GM11168 (cell line): ENCODE data around the gene CACNA1C.
"Not testable (repeated sequence)": the region's sequence is repeated elsewhere in the genome, so short reads cannot be mapped to it uniquely, and the experiment has no call there.

Source experiments
- in situ Hi-C: fragments of 300-500 bp; cut with MboI; formaldehyde crosslinking; loops from one replicate; pipeline ENCODE4 v1.12.0; 2022; ENCODE audit warnings: low sequenced_read_pairs; ENCODE audit not compliant: unreplicated experiment

The CACNA1C gene

DNA sequence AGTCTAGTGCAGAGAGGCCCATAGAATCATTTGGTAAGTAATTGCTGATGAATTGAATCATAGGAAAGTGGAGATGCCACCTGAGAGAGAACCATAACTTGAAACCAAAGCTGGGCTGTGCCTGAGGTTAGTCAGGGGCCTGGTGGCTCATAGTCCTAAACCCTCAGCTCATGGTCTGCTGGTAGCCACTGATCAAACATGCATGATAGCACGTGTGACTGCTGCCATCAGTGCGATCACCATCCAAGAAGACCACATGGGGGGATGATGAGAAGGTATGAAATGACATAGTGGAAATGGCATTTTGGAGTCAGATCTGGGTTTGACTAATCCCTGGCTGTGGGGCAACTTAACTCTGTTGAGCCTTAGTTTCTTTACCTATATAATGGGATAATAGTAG is 190.5 kb downstream of the CACNA1C start:
- in situ Hi-C loops = no loop called here

GRCh38 chr12:2244013-2244861 is 191.4 kb downstream of the CACNA1C start:
- in situ Hi-C loops = no loop called here

DNA sequence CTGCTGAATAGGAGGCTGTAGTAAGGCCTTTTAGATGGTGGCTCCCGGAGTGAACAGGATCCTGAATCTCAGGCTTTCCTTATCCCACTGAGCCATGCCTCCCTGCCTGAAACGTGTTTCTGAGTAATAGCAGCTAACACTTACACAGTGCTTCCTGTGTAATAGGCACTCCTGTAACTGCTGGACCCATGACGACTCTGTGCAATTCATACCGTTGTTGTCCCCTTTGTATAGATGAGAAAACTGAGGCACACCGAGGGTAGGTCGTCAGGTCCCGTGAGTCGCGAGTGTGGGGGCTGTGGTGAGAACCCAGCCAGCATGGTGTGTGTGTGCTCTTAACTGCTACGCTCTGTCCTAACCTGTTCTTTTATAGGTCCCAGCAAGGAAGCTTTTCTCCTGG is 193.6 kb downstream of the CACNA1C start:
- in situ Hi-C loops = no loop called here

- in situ Hi-C loops = no loop called here
Observed at GRCh38 chr12:2247120-2247519, 194.3 kb downstream of the CACNA1C start.

DNA sequence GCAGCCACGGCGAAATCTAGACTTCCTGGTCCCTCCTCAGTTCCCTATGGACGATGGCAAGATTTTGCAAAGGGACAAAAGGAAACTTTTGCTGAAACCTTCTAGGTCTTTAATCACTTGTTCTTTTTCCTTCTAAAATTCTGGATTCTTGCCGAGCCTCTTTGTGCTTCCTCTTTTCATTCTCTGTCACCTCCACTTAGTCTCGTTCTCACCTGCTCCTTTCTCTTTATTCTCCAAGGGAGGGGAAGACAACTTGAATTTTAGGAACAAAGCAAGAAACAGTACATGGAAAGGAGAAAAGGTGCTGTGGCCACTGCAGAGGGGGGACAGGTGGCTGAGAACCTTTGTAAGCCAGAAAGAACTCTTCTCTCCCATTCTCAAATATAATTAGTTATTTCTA is 194.8 kb downstream of the CACNA1C start:
- in situ Hi-C loops = no loop called here

DNA sequence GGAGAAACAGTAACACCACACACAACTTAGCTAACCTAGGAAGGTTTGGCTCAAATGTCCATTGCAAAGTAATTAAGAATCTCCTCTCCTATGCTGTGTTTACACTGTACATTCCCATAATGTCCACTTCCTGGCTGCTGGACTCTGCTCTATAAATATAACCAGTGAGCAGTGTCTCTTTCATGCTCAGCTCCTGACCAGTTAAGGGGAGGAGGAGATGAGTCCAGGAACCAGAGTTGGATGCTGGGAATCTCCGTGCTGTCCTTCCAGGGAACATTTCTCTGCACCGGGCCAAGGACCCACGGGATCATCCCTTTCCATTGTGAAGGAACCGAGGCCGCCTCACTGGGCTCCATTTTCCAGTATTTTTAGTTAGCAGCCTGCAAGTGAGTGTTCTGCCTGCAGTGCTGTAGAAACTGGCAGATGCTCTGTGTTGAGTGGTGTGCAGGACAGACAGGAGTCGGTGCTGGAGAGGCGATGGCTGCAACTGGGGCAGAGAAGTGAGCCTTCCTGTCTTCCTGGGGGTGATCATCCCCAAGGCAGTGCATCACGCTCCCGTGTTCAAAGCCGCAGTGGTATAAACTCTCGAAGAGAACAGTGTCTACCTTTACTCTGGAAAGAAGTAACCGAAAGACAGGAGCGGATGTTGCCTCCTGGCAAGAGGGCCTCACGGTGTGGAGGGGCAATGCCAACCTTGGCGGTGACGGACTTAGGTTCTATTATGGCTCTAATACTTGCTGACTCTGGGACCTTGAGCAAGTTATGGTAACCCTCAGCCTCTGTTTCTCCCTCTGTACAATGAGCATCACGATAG is 195.5 kb downstream of the CACNA1C start:
- in situ Hi-C loops = no loop called here

GRCh38 chr12:2248901-2249381 is 196.2 kb downstream of the CACNA1C start:
- in situ Hi-C loops = no loop called here

GRCh38 chr12:2250797-2251196 is 198.0 kb downstream of the CACNA1C start:
- in situ Hi-C loops = no loop called here

DNA sequence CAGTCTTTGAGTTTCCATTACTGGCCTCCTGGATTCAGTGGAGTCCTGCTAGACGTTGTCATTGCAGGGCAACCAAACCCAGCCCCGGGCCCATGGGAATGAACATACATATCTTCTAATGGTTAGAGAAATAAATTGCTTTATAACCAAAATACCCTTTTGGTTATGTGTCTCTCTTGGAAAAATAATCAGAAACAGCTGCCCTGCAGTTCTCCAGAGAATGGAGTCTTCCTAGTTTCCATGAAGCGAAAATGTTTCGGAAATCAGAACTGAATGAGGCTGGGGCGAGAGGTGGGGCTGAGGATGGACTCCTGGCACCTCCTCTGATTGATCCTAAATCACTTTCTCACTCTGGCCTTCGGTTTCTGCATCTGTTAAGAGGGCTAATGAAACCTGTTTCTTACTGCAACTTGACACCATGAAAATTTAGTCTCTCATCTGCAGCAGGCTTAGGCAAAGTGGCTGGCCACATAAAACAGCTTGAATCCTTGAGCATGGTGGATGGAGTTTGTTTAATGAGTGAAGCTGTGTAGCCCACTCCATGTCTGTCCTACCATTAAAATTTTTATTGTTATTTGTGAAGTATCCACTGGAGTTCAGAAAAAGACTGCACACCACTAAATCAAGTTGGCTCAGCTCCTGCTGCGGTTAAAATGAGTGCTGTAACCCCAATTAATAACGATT is 198.9 kb downstream of the CACNA1C start:
- in situ Hi-C loops = no loop called here

DNA sequence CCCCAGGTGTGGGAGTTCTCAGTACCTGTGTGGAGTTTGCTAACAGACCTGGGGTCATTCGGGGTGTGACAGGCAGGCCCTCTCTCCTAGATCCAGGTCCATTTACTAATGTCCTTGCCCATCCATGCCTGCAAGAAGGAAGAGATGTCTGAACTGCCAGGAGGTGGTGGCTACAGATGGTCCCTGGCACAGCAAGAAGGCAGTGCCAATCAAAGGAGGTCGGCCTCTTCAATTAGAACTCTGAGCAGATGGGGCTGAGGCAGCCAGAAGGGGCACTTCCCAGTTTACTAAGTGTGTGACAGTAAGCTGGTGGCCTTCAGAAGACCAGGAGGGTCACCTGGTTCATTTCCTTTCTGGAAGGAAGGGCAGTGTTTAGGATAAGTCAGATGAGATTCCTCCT is 202.5 kb downstream of the CACNA1C start:
- in situ Hi-C loops = no loop called here

DNA sequence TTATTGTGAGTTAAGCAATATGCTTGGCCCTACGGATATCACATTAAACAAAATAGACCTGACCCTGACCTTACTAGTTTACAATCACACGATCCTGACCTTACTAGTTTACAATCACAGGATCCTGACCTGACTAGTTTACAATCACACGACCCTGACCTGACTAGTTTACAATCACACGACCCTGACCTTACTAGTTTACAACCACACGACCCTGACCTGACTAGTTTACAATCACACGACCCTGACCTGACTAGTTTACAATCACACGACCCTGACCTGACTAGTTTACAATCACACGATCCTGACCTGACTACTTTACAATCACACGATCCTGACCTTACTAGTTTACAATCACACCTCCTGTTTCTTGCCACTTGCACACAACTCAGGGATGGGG is 202.9 kb downstream of the CACNA1C start:
- in situ Hi-C loops = not testable (repeated sequence)

DNA sequence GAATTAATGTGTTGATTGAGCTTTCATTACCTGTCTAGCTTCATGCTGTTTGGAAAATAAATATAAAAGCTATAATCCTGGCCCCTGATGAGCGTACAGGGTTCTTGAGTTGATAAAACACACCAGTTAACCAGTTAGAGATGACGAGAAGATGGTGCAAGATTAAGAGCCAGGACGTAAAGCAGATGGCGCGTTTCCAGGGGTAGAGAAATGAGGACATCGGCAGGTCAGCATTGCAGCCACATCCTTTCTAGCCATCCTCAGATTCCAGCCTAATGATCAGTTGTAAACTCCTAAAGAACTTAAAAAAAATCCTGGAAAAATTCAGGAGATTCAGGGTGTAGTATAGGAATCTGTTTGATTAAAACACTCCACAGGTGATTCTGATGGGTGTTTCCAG is 203.7 kb downstream of the CACNA1C start:
- in situ Hi-C loops = no loop called here

DNA sequence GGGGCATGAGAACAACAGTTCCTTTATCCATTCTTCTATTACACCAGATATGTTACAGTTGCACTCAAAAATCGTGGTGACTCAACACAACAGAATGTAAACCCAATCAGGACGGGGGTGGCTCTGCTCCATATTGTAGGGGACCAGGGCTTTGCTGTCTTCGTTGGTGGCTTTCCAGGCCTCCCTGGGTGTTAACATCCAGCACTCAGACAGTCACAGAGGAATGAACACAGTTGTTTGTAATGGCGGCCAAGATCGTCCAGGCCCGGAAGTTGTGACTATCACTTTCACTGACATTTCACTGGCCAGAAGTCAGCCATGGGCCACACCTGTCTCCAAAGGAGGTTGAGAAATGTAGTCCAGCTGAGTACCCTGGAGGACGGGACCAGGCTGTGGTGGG is 204.1 kb downstream of the CACNA1C start:
- in situ Hi-C loops = no loop called here

DNA sequence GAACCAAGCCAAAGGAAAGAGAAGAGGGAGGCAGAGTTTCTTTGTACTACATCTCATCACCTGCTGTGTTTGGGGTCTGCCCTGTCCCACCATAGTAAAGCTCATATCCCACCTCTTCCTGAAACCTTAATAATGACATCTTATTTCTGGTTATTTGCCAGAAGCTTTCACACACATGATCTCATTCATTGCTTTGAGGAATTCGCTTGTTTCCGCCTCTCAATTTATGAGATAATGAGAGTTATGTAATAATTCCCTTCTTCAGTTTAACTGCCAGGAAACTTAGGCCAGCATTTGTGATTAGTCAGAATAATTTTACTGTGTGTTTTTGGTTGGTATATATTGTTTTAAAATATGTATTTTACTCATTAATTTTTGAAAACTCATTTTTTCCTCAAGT is 205.2 kb downstream of the CACNA1C start:
- in situ Hi-C loops = no loop called here

- in situ Hi-C loops = no loop called here
Observed at GRCh38 chr12:2259369-2259768, 206.6 kb downstream of the CACNA1C start.

- in situ Hi-C loops = no loop called here
Observed at GRCh38 chr12:2260441-2260840, 207.7 kb downstream of the CACNA1C start.

DNA sequence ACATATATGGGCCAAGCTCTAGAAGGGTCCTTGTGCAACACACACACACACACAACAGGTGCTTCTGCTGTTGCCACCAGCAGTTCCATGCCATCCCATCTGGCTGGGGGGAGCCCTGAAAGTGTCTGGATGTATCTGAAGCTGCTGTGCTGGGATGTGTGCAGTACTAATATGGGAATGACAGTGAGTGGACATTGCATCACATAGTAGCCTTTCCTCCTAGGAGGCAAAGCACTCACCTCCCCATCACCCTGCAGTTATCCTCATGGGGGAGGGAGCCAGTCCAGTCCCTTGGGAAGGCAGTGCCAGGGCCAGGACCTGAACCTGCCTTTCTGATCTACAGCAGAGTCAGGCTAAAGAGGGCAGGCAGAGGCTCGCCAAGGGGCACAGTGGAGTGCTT is 208.9 kb downstream of the CACNA1C start:
- in situ Hi-C loops = no loop called here

DNA sequence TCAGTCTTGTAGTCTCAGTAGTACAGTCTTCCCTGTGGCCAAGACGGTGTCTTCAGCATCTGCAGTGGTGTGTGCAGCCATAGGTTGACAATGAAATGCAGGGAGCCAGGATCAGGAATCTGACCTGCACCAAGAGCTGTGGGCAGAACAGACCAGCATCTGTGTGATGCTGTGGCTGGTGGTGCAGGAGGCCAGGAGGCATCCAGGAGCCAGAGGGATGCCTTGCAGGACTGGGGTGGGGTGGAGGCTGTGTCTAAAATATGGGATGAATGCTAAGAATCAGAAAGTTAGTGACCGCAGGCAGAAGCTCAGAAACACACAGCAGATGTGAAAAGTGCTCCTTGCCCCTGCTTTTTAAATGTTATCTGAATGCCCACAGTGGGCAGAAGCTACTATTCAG is 209.7 kb downstream of the CACNA1C start:
- in situ Hi-C loops = no loop called here

- in situ Hi-C loops = no loop called here
Observed at GRCh38 chr12:2263901-2264300, 211.1 kb downstream of the CACNA1C start.

DNA sequence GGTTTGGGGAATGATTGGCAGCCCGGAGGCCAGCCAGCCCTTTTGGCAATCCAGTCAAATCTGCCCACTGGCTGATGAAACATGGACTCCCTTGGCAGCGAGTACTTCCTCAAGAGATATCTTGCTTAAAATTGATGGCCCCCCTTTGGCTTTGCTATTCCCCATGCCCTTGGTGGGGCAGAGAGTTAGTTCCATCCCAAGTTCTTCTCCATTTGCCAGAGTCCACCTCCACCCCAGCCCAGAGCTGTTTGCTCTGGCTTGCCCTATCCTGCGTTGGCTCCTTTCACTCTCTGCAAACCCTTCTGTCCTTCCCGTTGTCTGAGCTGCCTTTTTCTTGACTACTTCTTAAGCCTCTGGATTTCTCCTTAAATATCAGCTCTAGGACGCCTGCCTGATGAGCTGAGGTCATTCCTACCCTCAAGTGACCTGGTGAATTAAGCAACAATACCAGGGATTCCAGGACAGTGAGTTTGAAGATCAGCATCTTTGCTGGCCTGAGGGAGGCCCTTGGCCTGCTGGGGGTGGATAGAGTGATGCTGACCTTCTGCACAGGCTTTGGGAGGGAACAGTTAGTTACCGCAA is 212.0 kb downstream of the CACNA1C start:
- in situ Hi-C loops = no loop called here
